ENCODE data around the gene DRG2.

Gene DRG2, protein sequence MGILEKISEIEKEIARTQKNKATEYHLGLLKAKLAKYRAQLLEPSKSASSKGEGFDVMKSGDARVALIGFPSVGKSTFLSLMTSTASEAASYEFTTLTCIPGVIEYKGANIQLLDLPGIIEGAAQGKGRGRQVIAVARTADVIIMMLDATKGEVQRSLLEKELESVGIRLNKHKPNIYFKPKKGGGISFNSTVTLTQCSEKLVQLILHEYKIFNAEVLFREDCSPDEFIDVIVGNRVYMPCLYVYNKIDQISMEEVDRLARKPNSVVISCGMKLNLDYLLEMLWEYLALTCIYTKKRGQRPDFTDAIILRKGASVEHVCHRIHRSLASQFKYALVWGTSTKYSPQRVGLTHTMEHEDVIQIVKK

DNA sequence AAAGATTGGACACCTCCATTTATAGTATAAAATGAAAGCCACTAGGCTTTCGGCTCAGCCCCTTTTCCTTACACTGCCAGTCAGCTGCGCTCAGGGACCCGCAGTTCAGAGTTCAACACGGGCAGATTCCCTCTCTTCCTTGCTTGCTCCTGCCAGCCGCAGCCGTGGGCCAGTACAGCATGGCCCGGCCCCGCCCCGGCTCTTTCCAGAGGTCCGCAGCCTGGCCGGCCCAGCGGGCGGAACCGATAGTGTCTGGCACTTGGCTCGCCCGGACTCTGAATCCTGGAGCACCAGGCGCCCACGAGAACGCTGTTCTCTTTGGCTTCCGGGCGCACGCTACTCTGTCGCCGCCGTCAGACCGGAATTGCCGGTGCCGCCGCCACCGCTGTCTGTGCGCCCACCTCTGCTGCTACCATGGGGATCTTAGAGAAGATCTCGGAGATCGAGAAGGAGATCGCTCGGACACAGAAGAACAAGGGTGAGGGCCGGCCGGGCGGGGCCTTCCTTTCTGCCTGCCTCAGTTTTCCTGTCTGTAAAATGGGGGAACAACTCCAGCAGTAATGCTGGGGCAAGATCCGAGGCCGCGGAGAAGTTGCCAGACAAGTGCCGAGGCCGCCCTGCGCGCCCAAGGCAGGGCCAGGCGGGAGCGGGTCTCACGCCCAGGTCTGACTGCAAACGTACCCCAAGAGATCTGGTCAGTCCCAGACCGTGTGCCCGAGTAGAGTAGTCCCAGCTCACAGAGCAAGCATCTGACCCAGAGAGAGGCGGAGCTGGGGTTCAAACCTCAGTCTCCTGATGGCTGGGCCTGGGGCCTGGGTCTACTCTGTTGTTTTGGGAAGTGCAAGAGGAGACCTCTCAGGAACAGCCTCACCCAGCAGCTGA lies at the start of gene DRG2:
DRG2 (plus strand) TSS at position 339 of the 882 bp plus-strand sequence; CDS start at position 415, 76 bp downstream.
- Histone ChIP-seq H3K27me3 (ENCODE audit: control insufficient read depth in 2 of 2, insufficient read depth in 2 of 2, low read length in 2 of 2) (no peaks in the 10 kb centered on the region), H3K4me3 (ENCODE audit: low read length in 2 of 2) (peak within 1 kb of the TSS; percentile 75 to 91), H3K4me1 (ENCODE audit: control insufficient read depth in 2 of 2, insufficient read depth in 2 of 2, low read length in 2 of 2) (peaks cover 9 to 13% of the 10 kb centered on the region in 2 donors), H3K9ac (ENCODE audit: low read depth in 1 of 2, low read length in 2 of 2) (peak within 1 kb of the TSS; percentile 78 to 86), H3K9me3 (ENCODE audit: control insufficient read depth in 2 of 2, low read length in 2 of 2) (no peaks in the 10 kb centered on the region), H3K36me3 (ENCODE audit: control insufficient read depth in 2 of 2, insufficient read depth in 2 of 2, low read length in 2 of 2) (peaks cover 0 to 5% of the 10 kb centered on the region in 2 donors), H3K27ac (ENCODE audit: low read depth in 2 of 2, low read length in 2 of 2) (peak within 1 kb of the TSS; percentile 72 to 78)

DNA sequence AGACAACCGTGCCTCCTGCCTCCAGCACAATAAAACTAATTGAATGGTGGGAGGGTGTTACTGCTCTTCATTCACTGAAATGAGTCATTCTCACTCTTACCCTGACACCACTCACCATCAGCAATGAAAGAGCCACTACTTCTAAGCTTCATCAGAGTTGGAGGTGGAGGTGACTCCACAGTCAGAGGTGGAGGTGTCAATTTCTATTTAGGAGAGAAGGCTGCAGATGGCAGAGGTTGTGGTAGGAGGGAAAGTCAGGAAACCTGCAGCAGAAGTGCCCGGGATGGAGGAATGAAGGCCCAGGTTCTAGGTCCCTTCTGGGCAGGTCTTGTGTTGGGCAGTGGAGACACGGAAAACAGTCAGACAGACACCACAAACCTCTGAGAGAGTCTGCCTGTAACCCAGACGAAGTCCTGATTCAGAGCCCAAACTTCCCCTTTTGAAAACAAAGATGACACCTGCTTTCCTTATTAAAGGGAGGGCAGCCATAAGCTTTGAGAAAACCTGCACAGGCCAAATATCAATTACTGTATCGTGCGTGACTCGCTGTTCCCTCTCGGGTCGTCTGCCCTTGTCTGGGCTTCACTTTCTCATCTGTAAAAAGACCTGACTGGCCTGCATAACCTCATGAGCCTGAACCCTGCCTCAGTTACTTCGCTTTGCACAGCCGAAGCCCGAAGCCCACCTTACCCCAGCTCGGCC lies 49.4 kb upstream of the DRG2 start:
- Histone ChIP-seq H3K27me3 (ENCODE audit: control insufficient read depth in 2 of 2, insufficient read depth in 2 of 2, low read length in 2 of 2) (no peaks in the 10 kb centered on the region), H3K27ac (ENCODE audit: low read depth in 2 of 2, low read length in 2 of 2) (peak overlapping the region; percentile 32 to 58), H3K36me3 (ENCODE audit: control insufficient read depth in 2 of 2, insufficient read depth in 2 of 2, low read length in 2 of 2) (no peaks in the 10 kb centered on the region), H3K9ac (ENCODE audit: low read depth in 1 of 2, low read length in 2 of 2) (peak overlapping the region; percentile 82 to 91), H3K4me1 (ENCODE audit: control insufficient read depth in 2 of 2, insufficient read depth in 2 of 2, low read length in 2 of 2) (peaks cover 21% of the 10 kb centered on the region in 2 donors), H3K4me3 (ENCODE audit: low read length in 2 of 2) (peak overlapping the region; percentile 90 to 94), H3K9me3 (ENCODE audit: control insufficient read depth in 2 of 2, low read length in 2 of 2) (no peaks in the 10 kb centered on the region)

DNA sequence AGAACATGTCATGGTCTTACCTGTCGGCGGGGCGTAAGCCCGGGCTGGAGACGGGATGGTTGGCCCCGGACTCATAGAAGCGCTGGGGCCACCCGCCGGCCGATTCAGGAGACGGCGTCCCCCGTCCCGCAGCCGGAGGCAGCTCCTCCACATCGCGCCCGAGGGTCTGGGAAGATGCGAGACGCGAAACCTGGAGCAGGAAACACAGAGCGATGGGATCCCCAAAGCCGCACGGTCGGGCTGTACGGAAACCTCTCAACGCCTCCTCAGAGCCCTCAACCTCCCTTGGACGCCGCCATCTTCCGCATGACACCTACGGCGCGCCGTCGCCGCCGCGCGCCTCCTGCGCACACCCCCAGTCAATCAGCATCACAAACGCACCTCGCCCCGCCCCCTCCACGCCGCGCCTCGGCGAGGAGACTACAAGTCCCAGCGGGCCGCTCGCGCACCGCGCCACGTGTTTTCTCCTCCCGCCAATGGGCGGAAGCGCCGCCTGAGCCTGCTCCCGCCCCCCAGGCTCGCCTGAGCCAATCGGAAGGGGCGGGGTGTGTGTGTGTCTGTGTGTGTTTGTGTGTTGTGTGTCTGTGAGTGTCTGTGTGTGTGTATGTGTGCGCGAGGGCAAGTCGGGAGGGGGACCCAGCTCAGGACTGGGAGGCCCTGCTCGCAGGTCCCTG lies 48.8 kb upstream of the DRG2 start, which contains the start of the genes ATPAF2 and GID4:
ATPAF2 (minus strand) TSS at position 308 of the 674 bp plus-strand sequence; CDS start at position 153, 155 bp downstream.
GID4 (plus strand) TSS at position 548 of the 674 bp plus-strand sequence; CDS start at position 605, 57 bp downstream.
- peak within 1 kb of the TSS; percentile 90 to 94 for H3K4me3 ChIP-seq (ENCODE audit: low read length in 2 of 2)
- H3K27ac ChIP-seq (ENCODE audit: low read depth in 2 of 2, low read length in 2 of 2) = peak within 1 kb of the TSS; percentile 62 to 77
- H3K9ac ChIP-seq (ENCODE audit: low read depth in 1 of 2, low read length in 2 of 2) = peak within 1 kb of the TSS; percentile 82 to 91
- H3K4me1 ChIP-seq (ENCODE audit: control insufficient read depth in 2 of 2, insufficient read depth in 2 of 2, low read length in 2 of 2) = peaks cover 21% of the 10 kb centered on the region in 2 donors
- H3K36me3 ChIP-seq (ENCODE audit: control insufficient read depth in 2 of 2, insufficient read depth in 2 of 2, low read length in 2 of 2) = no peaks in the 10 kb centered on the region
- no peaks in the 10 kb centered on the region for H3K9me3 ChIP-seq (ENCODE audit: control insufficient read depth in 2 of 2, low read length in 2 of 2)
- H3K27me3 ChIP-seq (ENCODE audit: control insufficient read depth in 2 of 2, insufficient read depth in 2 of 2, low read length in 2 of 2) = no peaks in the 10 kb centered on the region

DNA sequence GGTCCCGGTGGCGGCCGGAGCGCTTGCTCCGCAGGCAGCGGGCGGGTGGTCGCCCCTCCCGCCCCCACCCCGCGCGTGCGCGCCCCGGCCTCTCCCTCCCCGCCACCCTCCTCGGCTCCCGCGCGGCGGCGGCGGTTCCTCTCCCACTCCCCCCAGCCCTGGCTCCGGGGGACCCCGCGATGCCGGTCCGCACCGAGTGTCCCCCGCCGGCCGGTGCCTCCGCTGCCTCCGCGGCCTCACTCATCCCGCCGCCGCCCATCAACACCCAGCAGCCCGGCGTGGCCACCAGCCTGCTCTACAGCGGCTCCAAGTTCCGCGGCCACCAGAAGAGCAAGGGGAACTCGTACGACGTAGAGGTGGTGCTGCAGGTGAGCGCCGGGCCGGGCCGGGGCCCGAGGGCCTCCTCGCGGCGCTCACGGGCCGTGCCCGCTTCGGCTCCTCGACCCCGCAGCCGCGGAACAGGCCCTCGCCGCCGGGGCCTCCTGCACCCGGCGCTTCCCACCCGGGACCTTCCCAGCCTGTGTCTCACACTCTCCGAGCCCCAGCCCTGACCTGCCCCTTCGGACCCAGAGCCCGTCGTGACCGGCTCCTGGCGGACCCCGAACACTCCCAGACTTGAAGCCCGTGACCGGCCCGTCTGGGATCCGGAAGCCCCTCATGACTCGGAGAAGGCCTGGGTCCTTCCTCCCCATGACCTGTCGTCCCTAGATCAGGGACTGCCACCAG lies 48.0 kb upstream of the DRG2 start:
- Histone ChIP-seq H3K9me3 (ENCODE audit: control insufficient read depth in 2 of 2, low read length in 2 of 2) (no peaks in the 10 kb centered on the region), H3K36me3 (ENCODE audit: control insufficient read depth in 2 of 2, insufficient read depth in 2 of 2, low read length in 2 of 2) (no peaks in the 10 kb centered on the region), H3K27me3 (ENCODE audit: control insufficient read depth in 2 of 2, insufficient read depth in 2 of 2, low read length in 2 of 2) (no peaks in the 10 kb centered on the region), H3K4me3 (ENCODE audit: low read length in 2 of 2) (peak overlapping the region; percentile 90 to 94), H3K4me1 (ENCODE audit: control insufficient read depth in 2 of 2, insufficient read depth in 2 of 2, low read length in 2 of 2) (peaks cover 21% of the 10 kb centered on the region in 2 donors), H3K27ac (ENCODE audit: low read depth in 2 of 2, low read length in 2 of 2) (peak overlapping the region; percentile 62 to 77), H3K9ac (ENCODE audit: low read depth in 1 of 2, low read length in 2 of 2) (peak overlapping the region; percentile 78)

DNA sequence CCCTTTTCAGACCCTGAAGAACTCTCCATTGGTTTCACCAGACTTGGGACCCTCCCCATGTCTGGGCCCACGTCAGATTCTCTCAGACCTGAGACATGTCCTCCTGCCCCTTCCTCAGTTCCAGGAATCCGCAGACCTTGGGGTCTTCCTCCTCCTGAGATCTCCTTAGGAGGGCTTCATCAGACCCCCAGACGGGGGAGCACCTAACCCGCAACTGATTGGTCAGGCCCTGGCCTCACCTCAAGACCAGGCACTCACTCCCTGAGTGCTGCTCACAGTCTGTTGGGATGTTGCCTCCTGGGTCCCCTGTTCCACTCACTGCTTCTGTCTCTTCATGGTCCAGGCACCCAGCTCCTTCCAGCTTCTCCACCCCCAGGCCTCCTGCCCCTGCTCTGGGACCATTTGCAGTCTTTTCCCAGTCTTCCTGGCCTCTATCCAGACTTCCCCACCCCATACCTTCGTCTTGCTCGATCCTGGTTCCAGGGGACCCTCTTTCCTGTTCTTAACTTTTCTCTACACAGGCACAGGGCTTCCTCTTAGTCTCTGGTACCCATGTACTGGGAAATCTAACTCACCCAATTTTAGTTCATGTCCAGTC lies 47.4 kb upstream of the DRG2 start:
- H3K27ac ChIP-seq (ENCODE audit: low read depth in 2 of 2, low read length in 2 of 2) = no peak overlapping the region
- H3K27me3 ChIP-seq (ENCODE audit: control insufficient read depth in 2 of 2, insufficient read depth in 2 of 2, low read length in 2 of 2) = no peaks in the 10 kb centered on the region
- H3K9ac ChIP-seq (ENCODE audit: low read depth in 1 of 2, low read length in 2 of 2) = peak overlapping the region; percentile 78
- peak overlapping the region; percentile 90 to 94 for H3K4me3 ChIP-seq (ENCODE audit: low read length in 2 of 2)
- no peaks in the 10 kb centered on the region for H3K9me3 ChIP-seq (ENCODE audit: control insufficient read depth in 2 of 2, low read length in 2 of 2)
- peaks cover 0 to 3% of the 10 kb centered on the region in 2 donors for H3K36me3 ChIP-seq (ENCODE audit: control insufficient read depth in 2 of 2, insufficient read depth in 2 of 2, low read length in 2 of 2)
- H3K4me1 ChIP-seq (ENCODE audit: control insufficient read depth in 2 of 2, insufficient read depth in 2 of 2, low read length in 2 of 2) = peaks cover 21% of the 10 kb centered on the region in 2 donors

DNA sequence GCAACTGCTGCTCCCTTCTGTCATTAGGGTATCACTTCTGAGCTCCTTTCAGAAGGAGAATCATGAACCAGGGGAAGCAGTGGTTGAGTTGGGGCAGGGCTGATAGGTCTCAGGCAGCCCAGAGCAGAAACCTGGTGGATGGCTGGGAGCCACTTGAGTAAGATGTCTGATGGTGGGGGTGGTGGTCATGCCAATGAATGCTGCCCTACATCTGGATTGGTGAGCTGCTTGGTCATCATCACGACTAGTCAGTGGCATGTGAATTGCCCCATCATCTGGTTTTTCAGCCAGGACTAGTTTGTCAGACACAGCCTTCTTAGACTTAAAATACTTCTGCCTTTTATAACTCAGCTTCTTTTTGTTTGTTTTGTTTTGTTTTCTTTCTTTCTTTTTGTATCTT lies 46.0 kb upstream of the DRG2 start:
- Histone ChIP-seq H3K9me3 (ENCODE audit: control insufficient read depth in 2 of 2, low read length in 2 of 2) (no peaks in the 10 kb centered on the region), H3K36me3 (ENCODE audit: control insufficient read depth in 2 of 2, insufficient read depth in 2 of 2, low read length in 2 of 2) (peaks cover 0 to 3% of the 10 kb centered on the region in 2 donors), H3K4me1 (ENCODE audit: control insufficient read depth in 2 of 2, insufficient read depth in 2 of 2, low read length in 2 of 2) (peaks cover 21% of the 10 kb centered on the region in 2 donors), H3K9ac (ENCODE audit: low read depth in 1 of 2, low read length in 2 of 2) (no peak overlapping the region), H3K27me3 (ENCODE audit: control insufficient read depth in 2 of 2, insufficient read depth in 2 of 2, low read length in 2 of 2) (no peaks in the 10 kb centered on the region), H3K27ac (ENCODE audit: low read depth in 2 of 2, low read length in 2 of 2) (no peak overlapping the region), H3K4me3 (ENCODE audit: low read length in 2 of 2) (no peak overlapping the region)

DNA sequence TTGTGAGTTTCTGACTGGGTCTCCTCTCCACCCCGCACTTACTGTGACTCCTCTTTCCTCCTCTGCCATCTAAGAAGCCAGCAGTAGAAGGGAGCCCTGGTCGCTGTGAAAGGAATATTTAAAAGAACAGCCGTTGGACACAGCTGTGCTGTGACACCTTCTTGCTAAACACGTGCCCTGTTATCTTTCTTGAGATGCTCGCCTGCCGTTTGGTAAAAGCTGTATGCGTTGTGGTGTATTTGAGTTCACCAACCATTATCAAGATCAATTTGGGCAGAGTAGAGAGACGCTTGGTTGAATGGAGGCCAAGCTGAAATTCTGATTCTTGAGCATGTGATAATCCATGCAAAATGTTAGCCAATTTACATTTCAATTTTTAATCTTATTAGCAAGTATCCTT lies 44.8 kb upstream of the DRG2 start:
- Histone ChIP-seq H3K9ac (ENCODE audit: low read depth in 1 of 2, low read length in 2 of 2) (no peak overlapping the region), H3K27me3 (ENCODE audit: control insufficient read depth in 2 of 2, insufficient read depth in 2 of 2, low read length in 2 of 2) (no peaks in the 10 kb centered on the region), H3K4me1 (ENCODE audit: control insufficient read depth in 2 of 2, insufficient read depth in 2 of 2, low read length in 2 of 2) (peaks cover 15 to 16% of the 10 kb centered on the region in 2 donors), H3K9me3 (ENCODE audit: control insufficient read depth in 2 of 2, low read length in 2 of 2) (no peaks in the 10 kb centered on the region), H3K36me3 (ENCODE audit: control insufficient read depth in 2 of 2, insufficient read depth in 2 of 2, low read length in 2 of 2) (peaks cover 6 to 7% of the 10 kb centered on the region in 2 donors), H3K4me3 (ENCODE audit: low read length in 2 of 2) (no peak overlapping the region), H3K27ac (ENCODE audit: low read depth in 2 of 2, low read length in 2 of 2) (no peak overlapping the region)

DNA sequence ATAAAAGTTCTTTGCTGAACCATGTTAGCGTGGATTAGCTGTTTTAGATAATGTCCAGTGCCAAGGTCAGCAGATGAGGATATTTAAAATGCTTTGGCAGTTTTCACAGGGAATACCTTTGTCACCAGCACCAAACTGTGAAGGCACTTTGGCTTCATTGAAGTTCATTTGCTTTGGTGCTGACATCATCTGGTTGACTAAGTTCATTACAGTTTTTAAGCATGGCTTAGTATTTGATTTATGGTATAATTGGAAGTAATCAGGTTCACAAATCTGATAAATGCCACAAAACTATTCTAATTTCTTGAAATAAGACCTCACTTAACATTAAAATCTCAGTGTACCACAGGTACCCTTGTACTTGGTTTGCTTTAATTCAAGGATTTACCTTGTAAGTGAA lies 44.3 kb upstream of the DRG2 start:
- peaks cover 10 to 11% of the 10 kb centered on the region in 2 donors for H3K4me1 ChIP-seq (ENCODE audit: control insufficient read depth in 2 of 2, insufficient read depth in 2 of 2, low read length in 2 of 2)
- no peak overlapping the region for H3K4me3 ChIP-seq (ENCODE audit: low read length in 2 of 2)
- no peak overlapping the region for H3K27ac ChIP-seq (ENCODE audit: low read depth in 2 of 2, low read length in 2 of 2)
- no peaks in the 10 kb centered on the region for H3K27me3 ChIP-seq (ENCODE audit: control insufficient read depth in 2 of 2, insufficient read depth in 2 of 2, low read length in 2 of 2)
- H3K9ac ChIP-seq (ENCODE audit: low read depth in 1 of 2, low read length in 2 of 2) = no peak overlapping the region
- peaks cover 6 to 7% of the 10 kb centered on the region in 2 donors for H3K36me3 ChIP-seq (ENCODE audit: control insufficient read depth in 2 of 2, insufficient read depth in 2 of 2, low read length in 2 of 2)
- H3K9me3 ChIP-seq (ENCODE audit: control insufficient read depth in 2 of 2, low read length in 2 of 2) = no peaks in the 10 kb centered on the region
